GM06990 (cell line): Measurements from ENCODE around the gene ABCC6.
"Not testable (repeated sequence)": the region's sequence is repeated elsewhere in the genome, so short reads cannot be mapped to it uniquely, and the experiment has no call there.

ENCODE experiments used
- DNase-seq: peaks from one replicate; pipeline ENCODE4 v3.0.0-alpha.2; 2011; ENCODE audit not compliant: insufficient read length; ENCODE audit errors: extremely low read depth
- H3K27me3 ChIP-seq: replicated peaks from 2 replicates; pipeline ENCODE4 v1.6.0; 2011; ENCODE audit warnings: low read length; ENCODE audit not compliant: control insufficient read depth, insufficient read depth
- H3K36me3 ChIP-seq: 2 replicates; pipeline ENCODE4 v1.5.1; 2011; ENCODE audit warnings: low read length; ENCODE audit not compliant: control insufficient read depth, insufficient read depth
- H3K4me3 ChIP-seq: replicated peaks from 2 replicates; pipeline ENCODE4 v1.5.1; 2011; ENCODE audit warnings: low read depth, mild to moderate bottlenecking, control low read depth, low read length
- TF ChIP-seq, protein P1 (sequence below): IDR thresholded peaks from 2 replicates; pipeline ENCODE4 v1.5.1; 2011; ENCODE audit warnings: low read length, control low read depth, mild to moderate bottlenecking, inconsistent platforms; ENCODE audit not compliant: insufficient read depth, poor library complexity, severe bottlenecking

ABCC6 gene

DNA sequence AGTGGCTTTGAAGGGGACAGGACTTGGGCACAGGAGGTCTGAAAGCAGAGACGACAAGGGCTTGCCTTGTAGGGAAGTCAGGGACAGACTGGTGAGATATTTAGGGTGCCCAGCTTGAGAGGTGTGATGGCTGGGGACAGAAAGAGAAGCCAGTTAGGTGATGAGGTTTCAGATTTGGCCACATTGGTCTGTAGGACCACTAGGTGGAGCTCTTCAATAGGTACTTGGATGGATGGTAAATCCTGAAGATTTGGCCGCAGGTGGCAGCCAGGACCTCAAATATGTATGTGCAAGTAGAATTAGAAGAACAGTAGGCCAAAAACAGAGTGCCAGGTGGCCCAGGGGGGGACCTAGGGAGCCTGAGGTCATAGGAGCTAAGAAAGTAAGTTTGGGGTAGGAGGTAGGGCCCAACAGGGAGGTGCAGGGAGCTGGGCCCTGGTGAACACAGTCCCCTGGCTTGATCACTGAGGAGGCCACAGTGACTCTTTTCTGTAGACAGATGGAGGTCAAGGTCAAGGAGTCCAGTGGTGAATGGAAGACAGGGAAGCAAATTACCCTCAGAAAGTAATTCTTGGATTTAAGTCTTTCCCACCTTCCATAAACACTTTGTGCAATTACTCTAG is 34.1 kb upstream of the ABCC6 start:
- H3K36me3 ChIP-seq, H3K27me3 ChIP-seq, DNase-seq, H3K4me3 ChIP-seq: not testable (repeated sequence)
- TF ChIP-seq, protein P1, sequence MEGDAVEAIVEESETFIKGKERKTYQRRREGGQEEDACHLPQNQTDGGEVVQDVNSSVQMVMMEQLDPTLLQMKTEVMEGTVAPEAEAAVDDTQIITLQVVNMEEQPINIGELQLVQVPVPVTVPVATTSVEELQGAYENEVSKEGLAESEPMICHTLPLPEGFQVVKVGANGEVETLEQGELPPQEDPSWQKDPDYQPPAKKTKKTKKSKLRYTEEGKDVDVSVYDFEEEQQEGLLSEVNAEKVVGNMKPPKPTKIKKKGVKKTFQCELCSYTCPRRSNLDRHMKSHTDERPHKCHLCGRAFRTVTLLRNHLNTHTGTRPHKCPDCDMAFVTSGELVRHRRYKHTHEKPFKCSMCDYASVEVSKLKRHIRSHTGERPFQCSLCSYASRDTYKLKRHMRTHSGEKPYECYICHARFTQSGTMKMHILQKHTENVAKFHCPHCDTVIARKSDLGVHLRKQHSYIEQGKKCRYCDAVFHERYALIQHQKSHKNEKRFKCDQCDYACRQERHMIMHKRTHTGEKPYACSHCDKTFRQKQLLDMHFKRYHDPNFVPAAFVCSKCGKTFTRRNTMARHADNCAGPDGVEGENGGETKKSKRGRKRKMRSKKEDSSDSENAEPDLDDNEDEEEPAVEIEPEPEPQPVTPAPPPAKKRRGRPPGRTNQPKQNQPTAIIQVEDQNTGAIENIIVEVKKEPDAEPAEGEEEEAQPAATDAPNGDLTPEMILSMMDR, result peak; percentile 39

DNA sequence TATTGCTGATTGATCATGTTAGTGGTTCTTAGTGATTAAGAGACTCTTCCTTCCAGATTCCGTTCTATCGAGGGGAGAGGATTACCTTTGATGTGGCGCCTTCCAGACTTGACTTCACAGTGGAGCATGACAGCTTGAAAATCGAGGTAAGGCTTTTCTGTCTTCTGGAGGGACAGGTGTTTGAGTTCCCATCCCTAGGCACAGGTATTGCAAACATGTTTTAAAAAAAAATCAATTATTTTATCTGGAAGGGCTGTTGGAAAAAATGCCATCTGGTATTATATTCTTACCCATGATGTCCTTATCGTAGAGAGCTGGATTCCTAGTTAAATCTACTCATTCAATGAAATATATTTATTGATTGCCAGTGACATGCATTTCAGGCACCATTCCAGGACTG is 29.1 kb upstream of the ABCC6 start:
- not testable (repeated sequence) for H3K27me3 ChIP-seq, H3K4me3 ChIP-seq, DNase-seq, H3K36me3 ChIP-seq

DNA sequence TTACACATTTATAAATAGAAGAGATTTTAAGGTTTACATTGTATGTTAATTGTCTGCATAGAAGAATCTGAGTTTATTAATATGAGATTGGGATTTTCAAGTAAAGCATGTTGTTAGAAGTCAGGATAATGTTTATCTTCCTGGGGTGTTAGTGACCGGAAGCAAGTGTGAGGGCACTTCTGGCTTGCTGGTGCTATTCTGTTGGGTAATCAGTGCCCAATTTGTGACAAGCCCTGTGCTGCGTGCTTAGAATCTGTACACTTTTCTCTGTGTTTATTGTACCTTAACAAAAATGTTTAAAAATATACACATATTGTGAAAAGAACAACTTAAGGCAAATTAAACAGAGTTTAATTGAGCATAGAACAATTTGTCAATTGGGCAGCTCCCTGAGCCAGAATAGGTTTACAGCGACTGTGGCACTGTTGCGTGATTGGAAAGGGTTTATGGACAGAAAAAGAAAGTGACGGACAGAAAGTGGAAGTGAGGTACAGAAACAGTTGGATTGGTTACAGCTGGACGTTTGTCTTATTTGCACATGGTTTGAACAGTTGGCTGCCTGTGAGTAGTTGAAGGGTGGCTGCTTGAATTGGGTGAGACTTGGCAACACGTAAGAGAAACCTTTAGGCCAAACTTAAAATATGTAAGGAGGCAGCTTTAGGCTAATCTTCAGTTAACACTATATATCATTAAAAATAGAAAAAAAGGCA is 26.5 kb upstream of the ABCC6 start:
- not testable (repeated sequence) for DNase-seq, H3K27me3 ChIP-seq, H3K36me3 ChIP-seq, H3K4me3 ChIP-seq

DNA sequence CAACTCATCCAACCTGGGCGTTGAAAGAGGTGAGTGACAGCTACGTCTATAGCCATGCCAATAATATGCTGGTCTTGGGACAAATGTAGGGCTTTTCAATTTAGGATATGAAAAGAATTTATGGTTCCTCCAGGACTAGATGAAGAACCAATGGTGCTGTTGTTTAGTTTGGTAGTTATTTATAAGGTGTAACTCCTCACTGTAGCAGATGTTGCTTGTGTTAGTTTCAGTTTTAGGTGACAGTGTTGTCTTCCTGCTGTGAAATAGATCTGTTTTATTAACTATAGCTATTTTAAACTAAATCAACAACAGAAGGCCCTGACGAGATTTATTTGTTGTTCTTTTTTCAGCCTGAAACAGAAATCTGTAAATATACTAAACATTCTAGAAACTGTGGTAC is 24.1 kb upstream of the ABCC6 start:
- DNase-seq, H3K4me3 ChIP-seq, H3K27me3 ChIP-seq, H3K36me3 ChIP-seq: not testable (repeated sequence)

DNA sequence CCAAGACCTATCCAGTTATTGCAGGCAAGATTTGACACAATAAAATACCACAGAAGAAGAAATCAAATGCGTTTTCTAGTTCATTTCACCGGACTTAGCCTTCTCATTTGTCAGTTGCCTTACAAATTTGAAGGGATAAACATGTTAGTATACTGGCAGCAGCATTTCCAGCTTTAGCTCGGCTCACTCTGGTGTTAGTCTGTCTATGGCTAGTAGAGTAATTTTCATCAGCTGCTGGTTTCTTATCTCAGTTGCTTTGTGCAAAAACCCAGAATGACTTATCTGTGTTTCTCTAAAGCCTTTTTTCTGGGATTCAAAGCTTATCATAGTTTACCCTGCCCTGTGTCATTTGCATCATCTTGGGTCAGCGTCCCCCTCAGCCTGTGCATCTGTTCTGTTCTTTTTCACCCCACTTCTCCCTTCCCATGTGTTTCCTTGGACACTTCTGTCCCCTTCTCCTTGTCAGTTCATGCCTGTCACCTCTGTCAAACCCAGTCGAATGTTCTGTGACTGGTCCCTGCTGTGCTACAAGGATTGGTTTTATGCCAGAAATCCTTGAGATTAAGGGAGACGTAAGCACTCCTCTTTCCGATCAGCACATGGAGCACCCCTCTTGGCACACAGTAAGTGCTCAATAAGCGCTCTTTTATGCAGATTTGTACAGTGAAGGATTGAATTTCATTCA is 23.4 kb upstream of the ABCC6 start:
- H3K4me3 ChIP-seq, DNase-seq, H3K36me3 ChIP-seq, H3K27me3 ChIP-seq: not testable (repeated sequence)

DNA sequence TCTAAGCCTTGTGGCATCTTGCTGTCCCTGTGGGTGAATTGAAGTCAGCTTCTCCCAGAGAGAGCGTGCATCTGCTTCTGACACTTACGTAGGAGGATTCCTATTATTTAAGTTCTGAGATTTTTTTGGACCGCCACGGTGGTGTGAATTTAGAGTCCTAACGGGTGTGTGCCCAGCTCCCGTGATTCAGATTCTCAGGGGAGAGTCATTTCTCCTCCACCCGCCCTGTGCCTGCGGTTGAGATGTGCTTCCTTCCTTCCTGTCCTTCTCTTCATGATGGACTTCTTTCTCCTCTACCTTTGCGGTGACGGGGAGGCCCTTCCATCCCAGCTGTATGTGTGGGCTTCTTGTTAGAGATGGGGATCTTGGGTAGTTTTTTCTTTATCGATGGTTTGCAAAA is 20.6 kb upstream of the ABCC6 start:
- not testable (repeated sequence) for DNase-seq, H3K36me3 ChIP-seq, H3K27me3 ChIP-seq, H3K4me3 ChIP-seq

DNA sequence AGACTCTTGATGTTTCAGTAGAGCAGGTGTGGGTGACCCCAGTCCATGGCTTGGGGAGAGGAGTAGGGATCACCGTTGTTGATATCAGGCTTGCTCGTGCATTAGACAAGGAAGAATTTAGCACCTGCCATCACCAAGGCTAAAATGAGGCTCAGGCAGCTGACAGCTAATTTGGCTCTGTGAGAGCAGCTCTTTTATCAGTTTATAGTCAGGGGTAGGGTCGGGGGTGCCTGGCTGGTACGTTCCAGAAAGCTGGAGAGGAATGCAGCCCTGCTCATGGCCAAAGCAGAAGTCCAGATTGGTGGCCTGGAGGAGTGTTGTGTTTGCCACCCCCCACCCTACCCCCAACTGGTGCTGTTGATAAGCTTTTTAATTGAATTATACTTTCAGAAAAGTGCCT is 17.4 kb upstream of the ABCC6 start:
- H3K36me3 ChIP-seq, DNase-seq, H3K27me3 ChIP-seq, H3K4me3 ChIP-seq: not testable (repeated sequence)

DNA sequence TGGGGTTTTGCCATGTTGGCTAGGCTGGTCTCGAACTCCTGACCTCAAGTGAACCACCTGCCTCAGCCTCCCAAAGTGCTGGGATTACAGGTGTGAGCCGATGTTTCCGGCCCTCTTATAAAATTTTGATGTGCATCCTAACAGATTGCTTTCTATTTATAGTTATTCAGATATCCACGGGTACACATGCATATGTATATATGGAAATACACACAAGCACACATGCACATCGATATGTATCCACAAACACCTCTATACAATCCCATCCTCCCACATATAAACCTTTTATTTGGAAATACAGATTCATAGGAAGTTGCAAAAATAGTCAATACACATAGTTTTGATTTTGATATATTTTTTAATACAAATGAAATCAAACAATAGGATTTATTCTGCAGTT is 14.4 kb upstream of the ABCC6 start:
- DNase-seq, H3K36me3 ChIP-seq, H3K27me3 ChIP-seq, H3K4me3 ChIP-seq: not testable (repeated sequence)

DNA sequence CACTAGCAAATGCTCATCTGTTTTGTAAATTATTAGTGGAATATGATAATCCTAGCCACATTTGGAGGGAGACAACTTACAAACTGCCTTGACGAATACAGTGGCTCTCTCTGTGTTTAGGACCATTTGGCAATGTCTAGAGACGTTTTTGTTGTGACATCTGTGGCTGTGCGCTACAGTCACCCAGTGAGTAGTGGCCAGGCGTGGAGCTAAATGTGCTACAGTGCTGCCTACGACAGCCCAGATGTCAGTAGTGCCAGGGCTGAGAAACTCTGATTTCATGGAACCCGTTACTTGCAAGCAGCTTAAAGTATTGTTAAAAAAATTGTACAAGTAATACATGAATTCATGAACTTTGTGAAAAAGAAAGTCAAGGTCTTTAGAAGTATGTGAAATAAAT is 13.8 kb upstream of the ABCC6 start:
- not testable (repeated sequence) for H3K27me3 ChIP-seq, H3K4me3 ChIP-seq, DNase-seq, H3K36me3 ChIP-seq

DNA sequence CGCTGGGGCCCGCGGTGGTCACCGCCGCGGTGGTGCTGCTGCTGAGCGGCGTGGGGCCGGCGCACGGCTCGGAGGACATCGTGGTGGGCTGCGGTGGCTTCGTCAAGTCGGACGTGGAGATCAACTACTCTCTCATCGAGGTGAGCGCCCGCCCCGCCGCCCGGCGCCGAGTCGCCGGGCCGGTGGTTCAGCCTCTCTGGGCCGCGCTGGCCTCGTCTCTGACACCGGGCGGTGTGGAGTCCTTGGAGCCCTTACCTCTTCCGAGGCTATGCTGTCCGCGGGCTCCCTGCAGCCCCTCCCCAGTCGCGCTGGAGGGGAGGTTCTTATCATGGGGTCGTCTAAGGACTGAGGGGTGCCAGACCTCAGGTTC is 9.4 kb upstream of the ABCC6 start:
- not testable (repeated sequence) for DNase-seq, H3K36me3 ChIP-seq, H3K4me3 ChIP-seq, H3K27me3 ChIP-seq

DNA sequence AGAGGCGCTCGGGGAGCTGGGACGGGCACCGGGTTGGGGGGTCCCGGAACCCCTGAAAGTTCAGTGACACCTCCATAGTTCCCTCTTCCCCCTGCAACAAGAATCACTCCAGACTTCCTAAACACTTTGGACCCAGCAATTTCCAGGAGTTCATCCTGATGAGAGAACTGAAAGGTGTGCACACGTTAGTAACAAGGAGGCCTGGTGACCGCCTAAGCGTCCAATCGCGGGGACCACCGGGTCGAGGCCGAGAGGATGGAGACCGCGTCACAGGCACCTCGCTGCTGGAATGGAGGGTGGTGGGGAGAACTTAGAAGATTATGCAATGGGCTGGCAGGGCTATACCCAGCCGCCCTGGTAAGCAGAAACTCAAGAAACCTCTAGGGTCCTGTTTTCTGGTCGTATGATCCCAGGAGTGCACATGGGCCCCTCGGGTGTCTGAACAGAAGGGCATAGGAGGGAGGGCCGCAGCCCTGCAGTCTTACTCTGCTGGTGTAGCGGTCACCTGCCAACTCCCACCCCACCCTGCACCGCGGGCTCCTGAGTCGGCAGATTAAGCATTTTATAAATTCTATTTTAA is 458 bp upstream of the ABCC6 start:
- H3K4me3 ChIP-seq, H3K27me3 ChIP-seq, H3K36me3 ChIP-seq, DNase-seq: not testable (repeated sequence)

DNA sequence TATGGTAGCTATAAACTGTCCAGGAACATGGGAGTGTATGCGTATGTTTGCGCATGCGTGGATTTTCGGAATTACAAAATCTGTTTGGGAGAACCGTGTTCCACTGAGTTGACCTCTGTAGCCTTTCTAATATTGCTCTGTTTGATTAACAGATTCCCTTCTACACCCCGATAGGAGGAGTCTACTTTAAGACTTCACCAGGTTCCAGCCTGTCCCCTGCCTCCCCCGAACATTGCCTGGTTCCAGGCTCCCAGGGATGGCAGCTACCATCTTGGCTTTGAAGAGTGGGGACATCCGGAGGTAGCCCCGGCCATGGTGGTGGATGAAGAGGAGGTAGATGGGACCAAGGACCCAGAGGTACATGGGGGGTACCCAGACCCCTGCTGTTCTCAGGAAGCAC is 1.9 kb downstream of the ABCC6 start:
- H3K4me3 ChIP-seq, H3K36me3 ChIP-seq, DNase-seq, H3K27me3 ChIP-seq: not testable (repeated sequence)

DNA sequence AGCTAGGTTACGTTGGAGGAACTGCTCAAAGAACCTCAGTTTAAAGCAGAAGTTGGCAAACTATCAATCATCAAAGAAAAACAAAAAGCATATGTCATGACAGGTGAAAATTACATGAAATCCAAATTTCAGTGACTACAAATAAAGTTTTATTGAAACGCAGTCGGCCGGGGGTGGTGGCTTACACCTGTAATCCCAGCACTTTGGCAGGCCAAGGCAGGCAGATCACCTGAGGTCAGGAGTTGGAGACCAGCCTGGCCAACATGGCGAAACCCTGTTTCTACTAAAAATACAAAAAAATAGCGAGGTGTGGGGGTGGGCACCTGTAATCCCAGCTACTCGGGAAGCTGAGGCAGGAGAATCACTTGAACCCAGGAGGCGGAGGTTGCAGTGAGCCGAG is 2.8 kb downstream of the ABCC6 start:
- not testable (repeated sequence) for DNase-seq, H3K4me3 ChIP-seq, H3K27me3 ChIP-seq, H3K36me3 ChIP-seq
